Upper lobe of left lung (tissue), 4 donors: ENCODE measurements around the gene YY2.

Source experiments
- EP300 ChIP-seq, 4 donors: sonication (generic); formaldehyde crosslinking; IDR thresholded peaks; one replicate each; pipeline ENCODE4 v1.5.1; 2017; ENCODE audit warnings: antibody characterized with exemption in 4 of 4, control low read depth in 2 of 4
- POLR2A ChIP-seq, 4 donors: fragments of 450-650 bp; IDR thresholded peaks; one replicate each; pipeline ENCODE4 v1.5.1; 2016 to 2017; ENCODE audit warnings: antibody characterized with exemption in 4 of 4, mild to moderate bottlenecking in 2 of 4
- POLR2AphosphoS5 ChIP-seq, 2 donors: sonication (generic); formaldehyde crosslinking; IDR thresholded peaks; one replicate each; pipeline ENCODE4 v1.5.1; 2017; ENCODE audit warnings: antibody characterized with exemption in 2 of 2
- TF ChIP-seq, protein P1 (sequence below), 6 experiments: fragments of 450-650 bp in 4 of 6; fragments of 200-600 bp in 2 of 6; sonication (generic) in 2 of 6; IDR thresholded peaks; one replicate each; pipeline ENCODE4 v1.5.1; 2016 to 2019; ENCODE audit warnings: antibody characterized with exemption in 6 of 6

DNA sequence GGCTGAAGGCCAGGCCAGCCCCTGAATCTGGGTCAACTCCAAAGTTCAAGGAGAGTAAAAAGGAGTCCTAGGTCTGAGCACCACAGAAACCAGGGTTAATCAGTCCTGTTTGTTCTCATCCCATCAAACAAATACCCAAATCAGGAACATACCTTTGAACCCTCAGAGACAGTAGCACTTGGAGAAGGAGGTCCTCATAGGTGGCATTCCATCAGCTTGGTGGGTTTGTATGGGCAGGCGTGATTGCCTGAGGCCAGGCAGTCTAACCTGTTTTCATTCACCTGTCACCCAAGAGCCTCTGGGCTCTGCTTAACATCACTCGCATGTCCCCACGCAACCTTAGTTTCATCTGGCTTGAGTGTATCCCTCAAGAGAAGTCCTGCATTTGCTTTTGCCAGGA, 33.9 kb upstream of the YY2 start:
- TF ChIP-seq, protein P1, sequence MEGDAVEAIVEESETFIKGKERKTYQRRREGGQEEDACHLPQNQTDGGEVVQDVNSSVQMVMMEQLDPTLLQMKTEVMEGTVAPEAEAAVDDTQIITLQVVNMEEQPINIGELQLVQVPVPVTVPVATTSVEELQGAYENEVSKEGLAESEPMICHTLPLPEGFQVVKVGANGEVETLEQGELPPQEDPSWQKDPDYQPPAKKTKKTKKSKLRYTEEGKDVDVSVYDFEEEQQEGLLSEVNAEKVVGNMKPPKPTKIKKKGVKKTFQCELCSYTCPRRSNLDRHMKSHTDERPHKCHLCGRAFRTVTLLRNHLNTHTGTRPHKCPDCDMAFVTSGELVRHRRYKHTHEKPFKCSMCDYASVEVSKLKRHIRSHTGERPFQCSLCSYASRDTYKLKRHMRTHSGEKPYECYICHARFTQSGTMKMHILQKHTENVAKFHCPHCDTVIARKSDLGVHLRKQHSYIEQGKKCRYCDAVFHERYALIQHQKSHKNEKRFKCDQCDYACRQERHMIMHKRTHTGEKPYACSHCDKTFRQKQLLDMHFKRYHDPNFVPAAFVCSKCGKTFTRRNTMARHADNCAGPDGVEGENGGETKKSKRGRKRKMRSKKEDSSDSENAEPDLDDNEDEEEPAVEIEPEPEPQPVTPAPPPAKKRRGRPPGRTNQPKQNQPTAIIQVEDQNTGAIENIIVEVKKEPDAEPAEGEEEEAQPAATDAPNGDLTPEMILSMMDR (IDR thresholded peaks at IDR 0.05) = no peak
- no peak for TF ChIP-seq POLR2A (IDR thresholded peaks at IDR 0.05)
- no peak for TF ChIP-seq EP300 (IDR thresholded peaks at IDR 0.05)
- TF ChIP-seq POLR2AphosphoS5 (IDR thresholded peaks at IDR 0.05) = no peak
